ENCODE measurements around the gene USP16.
"Not testable (repeated sequence)": the region's sequence is repeated elsewhere in the genome, so short reads cannot be mapped to it uniquely, and the experiment has no call there.

USP16 gene

GRCh38 chr21:29024474-29025327, at the start of gene USP16:
TSS of gene USP16 (plus strand) at chr21:29024668. CDS start at chr21:29027914, 3,246 bp downstream.
- in situ Hi-C loops (cut with MboI; ENCODE audit: low sequenced_read_pairs), result no loop called here

- in situ Hi-C loops (cut with MboI; ENCODE audit: low sequenced_read_pairs), result no loop called here
Measured at GRCh38 chr21:28975397-28975796, 49.1 kb upstream of the USP16 start.

- in situ Hi-C loops (cut with MboI; ENCODE audit: low sequenced_read_pairs), result no loop called here
Measured at GRCh38 chr21:28979092-28979491, 45.4 kb upstream of the USP16 start.

GRCh38 chr21:28982637-28983036, 41.8 kb upstream of the USP16 start:
- in situ Hi-C loops (cut with MboI; ENCODE audit: low sequenced_read_pairs), result no loop called here

- in situ Hi-C loops (cut with MboI; ENCODE audit: low sequenced_read_pairs), result no loop called here
Measured at GRCh38 chr21:28986677-28987076, 37.8 kb upstream of the USP16 start.

GRCh38 chr21:28988146-28988545, 36.3 kb upstream of the USP16 start:
- in situ Hi-C loops (cut with MboI; ENCODE audit: low sequenced_read_pairs), result not testable (repeated sequence)

GRCh38 chr21:28991861-28992525, 32.5 kb upstream of the USP16 start:
- in situ Hi-C loops (cut with MboI; ENCODE audit: low sequenced_read_pairs), result no loop called here

- in situ Hi-C loops (cut with MboI; ENCODE audit: low sequenced_read_pairs), result no loop called here
Measured at GRCh38 chr21:28992526-28993292, 31.8 kb upstream of the USP16 start, which contains the start of gene LTN1. TSS of gene LTN1 (minus strand) at chr21:28992877. CDS start at chr21:28992805, 72 bp downstream.

- in situ Hi-C loops (cut with MboI; ENCODE audit: low sequenced_read_pairs), result no loop called here
Measured at GRCh38 chr21:28993293-28993629, 31.2 kb upstream of the USP16 start.

- in situ Hi-C loops (cut with MboI; ENCODE audit: low sequenced_read_pairs), result no loop called here
Measured at GRCh38 chr21:29002442-29003144, 21.9 kb upstream of the USP16 start.

GRCh38 chr21:29005696-29006095, 18.8 kb upstream of the USP16 start:
- in situ Hi-C loops (cut with MboI; ENCODE audit: low sequenced_read_pairs), result no loop called here

- in situ Hi-C loops (cut with MboI; ENCODE audit: low sequenced_read_pairs), result no loop called here
Measured at GRCh38 chr21:29007135-29007534, 17.3 kb upstream of the USP16 start.

- in situ Hi-C loops (cut with MboI; ENCODE audit: low sequenced_read_pairs), result no loop called here
Measured at GRCh38 chr21:29007810-29008209, 16.7 kb upstream of the USP16 start.

GRCh38 chr21:29008367-29008766, 16.1 kb upstream of the USP16 start:
- in situ Hi-C loops (cut with MboI; ENCODE audit: low sequenced_read_pairs), result no loop called here

- in situ Hi-C loops (cut with MboI; ENCODE audit: low sequenced_read_pairs), result not testable (repeated sequence)
Measured at GRCh38 chr21:29011236-29011635, 13.2 kb upstream of the USP16 start.

- in situ Hi-C loops (cut with MboI; ENCODE audit: low sequenced_read_pairs), result no loop called here
Measured at GRCh38 chr21:29017639-29018237, 6.7 kb upstream of the USP16 start.

GRCh38 chr21:29018540-29018939, 5.9 kb upstream of the USP16 start:
- in situ Hi-C loops (cut with MboI; ENCODE audit: low sequenced_read_pairs), result no loop called here

GRCh38 chr21:29022166-29022565, 2.3 kb upstream of the USP16 start:
- in situ Hi-C loops (cut with MboI; ENCODE audit: low sequenced_read_pairs), result no loop called here

GRCh38 chr21:29025328-29025713, 853 bp downstream of the USP16 start:
- in situ Hi-C loops (cut with MboI; ENCODE audit: low sequenced_read_pairs), result no loop called here

- in situ Hi-C loops (cut with MboI; ENCODE audit: low sequenced_read_pairs), result no loop called here
Measured at GRCh38 chr21:29029524-29029923, 5.1 kb downstream of the USP16 start.

Measured in HL-60/S4 treated with retinoic acid at 250 ng/mL for 4 days and 3 days (cell line).